ENCODE results near the gene NEK7. TPM values are rescaled to one million over a fixed set of nuclear protein-coding genes. Genes with fewer than 3 reads are reported as not detected.

NEK7 gene
- total RNA-seq, 1 experiment from 2014 or later, result 25.2 TPM

GRCh38 chr1:198158735-198159589 lies 2.2 kb downstream of the NEK7 start:
- intact Hi-C loops (cut with micrococcal nuclease), result loop anchor here (5.0 kb wide), 6 partner anchors 98 to 528 kb away; partner anchors contain the start of genes DENND1B and LHX9
- POLR2A ChIA-PET (ENCODE audit: unreplicated experiment), result no interaction called here

GRCh38 chr1:198160222-198160621 lies 3.4 kb downstream of the NEK7 start:
- no peaks in the 10 kb centered on the region for H3K9me2 ChIP-seq (replicated peaks; ENCODE audit: low read length)
- peak overlapping the region; percentile 81; the same call in 1 of the 2 replicates for H3K4me3 ChIP-seq (ENCODE audit: low read length)
- H3K27me3 ChIP-seq (ENCODE audit: low read length), result no peaks in the 10 kb centered on the region
- H3K9me3 ChIP-seq (ENCODE audit: low read length), result no peaks in the 10 kb centered on the region
- no peaks in the 10 kb centered on the region for H3F3A ChIP-seq (ENCODE audit: low read length, unreplicated experiment)
- H3K27ac ChIP-seq (ENCODE audit: low read length), result no peak overlapping the region
- H3K79me2 ChIP-seq (ENCODE audit: low read length), result peaks cover 81% of the 10 kb centered on the region
- BruUV-seq (replicated peaks), result no TSS peak
- H3K4me1 ChIP-seq (ENCODE audit: insufficient read depth, low read length), result peaks cover 26% of the 10 kb centered on the region
- DNase-seq (no peak), ATAC-seq (no peak)
- POLR2A ChIA-PET (ENCODE audit: unreplicated experiment), result no interaction called here
- no peak for TF ChIP-seq EZH2 (IDR thresholded peaks at IDR 0.05; ENCODE audit: low read length, unreplicated experiment)
- no peak for TF ChIP-seq EZH2phosphoT487 (IDR thresholded peaks at IDR 0.05; ENCODE audit: borderline replicate concordance, low read length)
- no peak for TF ChIP-seq CTCF (conservative IDR thresholded peaks at IDR 0.05; ENCODE audit: low read depth, low read length)
- H3K36me3 ChIP-seq (ENCODE audit: low read depth, low read length), result no peaks in the 10 kb centered on the region
- H2AFZ ChIP-seq (ENCODE audit: low read length), result no peak overlapping the region
- intact Hi-C loops (cut with micrococcal nuclease), result no loop called here
- peak overlapping the region; percentile 80 for H3K4me2 ChIP-seq (ENCODE audit: low read length)
- no peak overlapping the region for H3K9ac ChIP-seq (ENCODE audit: low read length)
- CTCF ChIA-PET, result no interaction called here
- H4K20me1 ChIP-seq (ENCODE audit: low read length), result no peaks in the 10 kb centered on the region

More at GRCh38 chr1:198158735-198159589, 2.2 kb downstream of the NEK7 start:
- peaks cover 68% of the 10 kb centered on the region for H3K79me2 ChIP-seq (ENCODE audit: low read length)
- peak overlapping the region; percentile 76 for H3K9ac ChIP-seq (ENCODE audit: low read length)
- no peaks in the 10 kb centered on the region for H3K27me3 ChIP-seq (ENCODE audit: low read length)
- H3K4me2 ChIP-seq (ENCODE audit: low read length), result peak overlapping the region; percentile 80
- CTCF ChIA-PET, result no interaction called here
- H3K9me3 ChIP-seq (ENCODE audit: low read length), result no peaks in the 10 kb centered on the region
- H3K36me3 ChIP-seq (ENCODE audit: low read depth, low read length), result no peaks in the 10 kb centered on the region
- peak overlapping the region; percentile 81 for H3K4me3 ChIP-seq (ENCODE audit: low read length)
- H3K9me2 ChIP-seq (replicated peaks; ENCODE audit: low read length), result no peaks in the 10 kb centered on the region
- no TSS peak for BruUV-seq (replicated peaks)
- H3K4me1 ChIP-seq (ENCODE audit: insufficient read depth, low read length), result peaks cover 32% of the 10 kb centered on the region
- peak overlapping the region; percentile 34; the same call in 1 of the 2 replicates for H3K27ac ChIP-seq (ENCODE audit: low read length)
- no peaks in the 10 kb centered on the region for H3F3A ChIP-seq (ENCODE audit: low read length, unreplicated experiment)
- ATAC-seq, result peak; percentile 72
- no peak for TF ChIP-seq EZH2 (IDR thresholded peaks at IDR 0.05; ENCODE audit: low read length, unreplicated experiment)
- no peak for TF ChIP-seq CTCF (conservative IDR thresholded peaks at IDR 0.05; ENCODE audit: low read depth, low read length)
- TF ChIP-seq EZH2phosphoT487 (IDR thresholded peaks at IDR 0.05; ENCODE audit: borderline replicate concordance, low read length), result no peak
- DNase-seq, result peak; percentile 82
- H4K20me1 ChIP-seq (ENCODE audit: low read length), result no peaks in the 10 kb centered on the region
- H2AFZ ChIP-seq (ENCODE audit: low read length), result peak overlapping the region; percentile 72

Data from PC-3 (cell line).